NCI-H460 (cell line): ENCODE measurements around the gene TTC6. TPM values are rescaled to one million over a fixed set of nuclear protein-coding genes. Genes with fewer than 3 reads are reported as not detected.
A peak's percentile ranks its signal among the peaks of the same experiment; 100 is the strongest.

ENCODE experiments used
- DNase-seq: peaks from one replicate; pipeline ENCODE4 v3.0.0-alpha.2; 2016; ENCODE audit warnings: low read depth; ENCODE audit errors: extremely low read depth
- total RNA-seq: library from RNA; depleted of rRNA; stranded (reverse); fragments of >200 nt; shearing (Covaris generic); gene quantifications from 2 replicates; pipeline ENCODE4 v1.2.3, GENCODE V29; 2014

The TTC6 gene
- total RNA-seq, 1 experiment from 2014 or later = 3.1 TPM

DNA sequence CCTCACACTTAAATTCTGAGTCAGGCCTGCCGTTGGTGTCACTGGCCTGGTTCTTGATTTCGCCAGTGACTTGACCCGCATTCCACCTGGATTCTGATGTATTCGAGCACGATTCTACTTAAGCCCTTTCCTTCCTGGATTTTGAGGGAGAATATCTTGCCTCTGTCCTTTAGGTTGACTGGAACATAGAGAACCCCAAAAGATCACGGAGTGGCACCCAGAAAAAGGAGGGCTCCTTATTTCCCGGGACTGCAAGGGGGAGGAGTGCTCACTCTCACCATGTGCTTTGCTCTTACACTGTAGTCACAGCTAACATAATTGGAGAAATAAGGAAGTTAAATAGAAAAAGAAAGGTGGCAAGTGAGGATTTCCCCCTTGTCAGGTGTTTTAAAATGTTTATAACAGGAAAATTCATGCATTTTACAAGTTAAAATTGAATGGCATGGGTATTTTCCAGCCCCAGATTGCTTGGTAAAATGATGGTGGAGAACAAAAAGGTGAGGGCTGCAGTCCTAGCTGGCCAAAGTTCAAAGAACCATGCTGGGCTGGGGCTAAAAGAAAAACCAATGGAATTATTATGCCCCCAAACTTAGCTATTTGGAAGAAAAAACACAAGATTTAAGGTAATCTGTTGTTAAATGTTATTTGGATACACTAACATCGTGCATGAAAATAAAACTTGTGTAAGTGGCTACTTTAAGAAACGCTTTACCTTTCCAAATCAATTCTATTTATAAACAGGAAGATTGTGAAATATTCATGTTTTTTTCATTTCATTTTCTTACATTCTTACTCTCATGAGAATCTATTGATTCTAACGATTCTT, 9.2 kb upstream of the TTC6 start:
- no peak for DNase-seq

DNA sequence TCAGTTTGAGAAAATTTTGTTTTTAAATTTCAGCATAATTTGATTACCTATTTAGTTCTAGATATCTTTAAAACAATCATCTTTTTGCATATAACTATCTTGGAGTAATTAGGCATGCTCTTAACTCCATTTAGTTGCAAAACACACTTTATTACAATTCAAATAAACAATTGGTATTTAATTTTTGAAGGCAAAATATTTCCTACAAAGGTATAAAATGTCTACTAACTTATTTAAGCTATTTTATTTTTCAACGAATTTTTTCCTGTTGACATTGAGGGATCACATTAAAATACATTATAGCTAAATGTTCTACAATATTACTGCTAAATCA, 8.7 kb upstream of the TTC6 start:
- DNase-seq = no peak

GRCh38 chr14:37587131-37587803, 8.2 kb upstream of the TTC6 start:
- no peak for DNase-seq

- DNase-seq = no peak
Measured at GRCh38 chr14:37587881-37588666, 7.4 kb upstream of the TTC6 start.

- no peak for DNase-seq
Measured at GRCh38 chr14:37588667-37588955, 6.8 kb upstream of the TTC6 start.

DNA sequence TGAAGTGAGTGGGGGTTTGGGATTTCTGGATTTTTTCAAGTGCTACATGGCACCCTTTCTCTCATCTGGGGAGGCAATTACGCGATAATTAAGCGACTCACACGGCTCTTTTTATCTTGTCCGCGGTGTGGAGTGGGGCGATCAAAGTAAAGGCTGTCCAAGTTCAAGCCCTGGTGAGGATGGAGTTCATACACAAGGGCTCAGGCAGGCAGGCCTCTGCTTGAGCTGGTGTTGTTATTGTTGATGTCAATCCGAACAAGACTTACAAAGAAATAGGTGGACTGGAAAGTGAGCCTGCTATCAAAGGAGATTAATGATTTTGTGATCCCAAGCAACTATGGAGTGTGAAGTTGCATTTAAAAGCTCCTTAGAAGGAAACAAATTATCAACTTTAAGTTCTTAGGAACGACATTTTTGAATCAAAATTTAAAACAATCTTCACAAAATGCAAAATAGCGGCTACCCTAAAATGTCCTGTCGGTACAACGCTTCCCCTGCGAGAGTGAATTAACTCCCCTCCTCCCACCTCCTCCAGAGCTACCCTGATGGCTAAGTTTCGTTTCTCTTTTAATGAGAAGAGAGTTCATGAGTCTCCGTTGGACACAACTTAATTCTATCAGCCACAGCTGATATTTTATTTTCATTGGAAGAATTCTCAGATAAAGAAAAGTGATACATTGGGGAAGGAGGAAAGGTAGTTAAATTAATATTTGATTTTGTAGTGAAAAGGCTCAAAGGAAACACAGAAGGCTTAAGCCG, 6.3 kb upstream of the TTC6 start:
- no peak for DNase-seq

DNA sequence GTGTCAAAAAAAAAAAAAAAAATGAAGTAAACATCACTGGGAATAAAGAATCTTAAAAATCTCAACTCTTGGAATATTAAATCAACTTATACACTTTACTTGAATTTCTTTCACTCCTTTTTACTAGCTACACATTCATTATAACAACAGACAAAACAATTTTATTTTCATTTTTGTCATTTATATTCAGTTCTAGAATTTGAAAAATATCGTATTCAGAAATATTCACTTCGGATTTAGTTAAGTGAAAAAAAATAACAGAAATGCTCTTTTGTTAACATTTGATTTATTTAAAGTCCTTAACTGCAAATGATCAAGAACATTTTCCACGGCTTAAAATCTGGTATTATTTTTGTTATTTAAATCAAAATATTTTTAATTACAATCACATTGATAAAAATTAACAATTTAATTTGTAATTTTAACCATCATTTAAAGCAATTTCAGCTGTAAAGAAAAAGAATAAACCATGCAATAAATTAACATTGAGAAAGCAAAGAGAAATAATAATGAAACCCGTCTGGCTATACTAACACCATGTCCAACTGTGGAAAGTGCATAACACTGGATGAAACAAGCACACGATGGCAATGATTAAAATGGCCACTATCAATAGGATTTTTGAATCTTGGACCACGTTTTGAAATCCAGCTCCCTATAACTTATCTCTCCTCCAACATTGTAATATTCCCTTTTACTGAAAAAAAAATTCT, 5.6 kb upstream of the TTC6 start:
- DNase-seq = no peak

GRCh38 chr14:37590428-37591139, 4.8 kb upstream of the TTC6 start:
- no peak for DNase-seq

- DNase-seq = peak; percentile 79
Measured at GRCh38 chr14:37591311-37591940, 4.0 kb upstream of the TTC6 start.

DNA sequence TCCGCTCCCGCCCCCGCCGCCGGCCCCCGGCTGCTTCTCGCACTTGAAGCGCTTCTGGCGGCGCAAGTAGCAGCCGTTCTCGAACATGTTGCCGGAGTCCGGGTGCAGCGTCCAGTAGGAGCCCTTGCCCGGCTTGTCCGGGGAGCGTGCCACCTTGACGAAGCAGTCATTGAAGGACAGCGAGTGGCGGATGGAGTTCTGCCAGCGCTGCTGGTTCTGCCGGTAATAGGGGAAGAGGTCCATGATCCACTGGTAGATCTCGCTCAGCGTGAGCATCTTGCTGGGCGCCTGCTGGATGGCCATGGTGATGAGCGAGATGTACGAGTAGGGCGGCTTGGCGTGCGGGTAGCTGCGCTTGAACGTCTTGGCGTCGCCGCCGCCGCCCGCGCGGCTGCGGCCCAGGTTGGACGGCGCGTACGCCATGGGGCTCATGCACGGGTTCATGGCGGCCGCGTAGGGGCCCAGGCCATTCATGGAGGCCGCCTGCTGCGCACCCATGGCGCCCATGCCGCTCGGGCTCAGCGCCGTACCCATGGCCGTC, 3.4 kb upstream of the TTC6 start:
- DNase-seq = no peak

DNA sequence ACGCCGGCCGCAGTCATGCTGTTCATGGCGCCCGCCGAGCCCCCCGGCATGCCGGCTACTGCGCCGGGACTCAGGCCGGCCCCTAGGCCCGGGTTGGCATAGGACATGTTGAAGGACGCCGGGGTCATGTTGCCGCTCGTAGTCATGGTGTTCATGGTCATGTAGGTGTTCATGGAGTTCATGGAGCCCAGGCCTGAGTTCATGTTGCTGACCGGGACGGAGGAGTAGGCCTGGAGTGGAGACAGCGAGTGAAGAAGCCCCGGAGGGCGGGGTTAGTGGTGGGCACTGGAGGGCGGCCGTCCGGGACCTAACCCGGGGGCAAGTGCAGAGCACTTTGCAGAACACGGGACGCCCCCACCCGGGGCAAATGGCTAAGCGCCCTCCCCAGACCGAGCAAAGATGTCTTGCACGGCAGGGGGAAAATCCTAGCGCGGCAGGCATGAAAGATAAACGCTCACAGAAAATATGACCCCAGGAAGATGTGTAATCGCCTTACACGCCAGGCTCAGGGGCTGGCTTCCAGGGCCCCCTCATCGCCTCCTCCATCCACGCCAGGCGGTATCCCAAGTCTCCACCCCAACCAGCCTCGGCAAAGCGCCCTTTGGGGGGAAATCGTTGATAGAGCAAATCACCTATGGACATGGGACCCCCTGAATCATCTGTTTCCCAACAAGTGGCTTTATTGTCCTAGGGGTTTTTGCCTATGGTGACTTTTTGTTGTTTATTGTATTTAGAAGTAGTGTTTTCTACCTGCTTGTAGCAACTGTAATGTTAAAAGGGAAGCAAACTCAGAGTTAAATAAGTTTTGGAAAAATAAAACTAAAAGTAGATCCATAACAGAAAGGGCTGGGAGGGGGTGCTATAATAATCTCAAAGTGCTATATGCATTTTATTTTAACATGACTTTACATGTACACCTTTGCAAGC, 2.7 kb upstream of the TTC6 start:
- no peak for DNase-seq

- DNase-seq = no peak
Measured at GRCh38 chr14:37593511-37594237, 1.8 kb upstream of the TTC6 start.

DNA sequence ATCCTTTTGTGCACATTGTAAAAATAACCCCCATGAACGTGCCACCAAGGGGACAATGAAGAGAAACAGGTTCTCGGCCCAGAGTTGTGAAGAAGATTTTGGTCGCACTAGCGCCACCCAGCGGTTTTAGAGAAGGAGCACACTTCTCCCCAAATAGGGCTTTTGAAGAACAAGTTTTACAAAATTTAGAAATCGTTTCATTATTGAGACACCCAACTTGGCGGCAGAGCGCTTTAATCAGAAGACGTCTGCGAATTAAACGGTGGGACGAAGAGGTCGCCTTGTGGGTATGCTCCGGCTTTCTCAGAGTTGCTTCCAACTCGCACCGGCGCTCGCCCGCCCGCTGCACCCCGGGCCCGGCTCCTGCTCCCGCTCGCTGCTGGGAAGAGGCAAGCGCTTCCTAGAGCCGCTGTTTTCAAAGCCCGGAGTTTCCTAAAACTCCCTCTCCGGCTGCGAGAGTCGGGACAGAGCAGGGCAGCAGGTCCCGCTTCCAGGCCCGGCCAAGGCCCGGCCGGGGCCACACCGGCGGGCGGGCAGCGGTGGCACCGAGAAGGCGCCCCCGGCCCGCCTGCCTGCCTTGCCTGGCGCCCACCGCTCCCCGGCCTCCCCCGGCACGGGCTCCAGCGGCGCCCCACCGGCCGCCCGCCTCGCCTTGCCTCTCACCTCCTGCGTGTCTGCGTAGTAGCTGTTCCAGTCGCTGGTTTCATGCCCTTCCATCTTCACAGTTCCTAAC, 1.0 kb upstream of the TTC6 start:
- peak; percentile 95 for DNase-seq

DNA sequence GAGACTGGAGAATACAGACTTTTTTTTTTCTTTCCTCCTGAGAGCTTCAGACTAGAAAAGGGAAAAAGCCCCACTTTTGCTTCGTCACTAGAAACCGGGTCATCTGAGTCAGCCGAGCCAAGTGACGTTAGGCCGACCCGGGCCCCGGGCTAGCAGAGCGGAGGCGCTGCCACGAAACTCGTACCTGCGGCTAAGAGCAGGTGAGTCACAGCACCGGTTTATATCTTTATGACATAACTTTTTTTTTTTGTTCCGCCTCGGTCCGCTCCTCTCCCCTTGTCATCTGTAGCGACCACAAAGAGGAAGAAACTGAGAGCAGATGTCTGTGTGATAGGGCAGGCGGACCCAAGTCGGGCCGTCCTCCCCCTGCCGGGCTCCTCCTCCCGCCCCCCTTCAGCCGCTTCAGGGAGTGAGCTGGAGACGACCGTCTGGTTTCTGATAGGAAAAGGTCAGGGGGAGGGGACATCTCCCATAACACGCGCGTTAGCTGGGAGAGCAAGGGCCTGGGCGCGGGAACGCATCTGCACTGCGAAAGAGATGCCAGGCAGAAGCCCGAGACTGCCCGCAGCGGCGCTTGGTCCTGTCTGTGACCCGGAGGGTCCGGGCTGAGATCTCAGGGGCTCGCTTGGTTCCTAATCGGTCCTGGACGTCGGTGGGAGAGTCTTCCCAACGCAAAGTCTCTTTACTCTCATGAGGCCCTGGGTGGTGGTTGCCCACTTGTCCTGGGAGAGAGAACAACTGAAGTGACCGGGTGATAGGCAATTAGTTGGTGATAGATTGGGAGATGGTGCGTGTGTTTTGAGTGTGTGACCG, 586 bp downstream of the TTC6 start:
- DNase-seq = peak; percentile 92

DNA sequence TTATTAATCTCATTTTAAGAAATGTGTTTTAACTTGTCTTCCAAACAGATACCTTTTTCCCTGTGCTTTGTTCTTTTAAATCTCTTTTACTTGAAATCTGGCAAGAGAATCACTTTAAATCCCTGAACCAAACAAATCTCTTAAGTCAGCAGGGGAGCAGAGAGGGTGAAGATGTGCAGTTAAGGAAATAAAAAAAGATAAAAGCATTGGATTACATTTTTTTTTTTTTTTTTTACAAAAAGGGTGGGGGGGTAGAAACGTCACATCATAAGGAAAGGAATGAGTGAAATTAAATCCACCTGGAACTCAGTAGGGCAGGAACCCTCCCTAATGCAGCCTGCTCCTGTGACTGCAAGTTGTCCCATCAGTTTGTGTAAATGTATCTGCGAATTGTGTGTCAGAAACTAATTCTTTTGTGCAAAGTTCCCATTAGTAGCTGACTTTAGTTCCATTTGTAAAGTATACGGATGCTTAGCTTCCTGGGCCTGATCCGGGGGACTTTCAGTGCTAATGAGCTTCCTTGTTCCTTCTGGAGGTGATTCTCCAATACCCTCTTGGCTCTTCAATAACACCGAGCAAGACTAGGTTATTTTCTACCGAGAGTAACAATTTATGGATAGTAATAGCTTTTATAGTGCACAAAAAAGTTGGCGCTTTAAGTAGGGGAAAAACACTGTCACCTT, 1.5 kb downstream of the TTC6 start:
- no peak for DNase-seq
